Fibroblast of pulmonary artery (primary cell): ENCODE measurements around the gene RPTOR.
A peak's percentile ranks its signal among the peaks of the same experiment; 100 is the strongest.

Experiments used
- DNase-seq: peaks from one replicate; pipeline ENCODE4 v3.0.0-alpha.2; 2010; ENCODE audit warnings: low read depth
- H3K4me3 ChIP-seq: replicated peaks from 2 replicates; pipeline ENCODE4 v1.5.1; 2011; ENCODE audit warnings: low read depth, mild to moderate bottlenecking, control low read depth, low read length, moderate library complexity
- CTCF ChIP-seq: IDR thresholded peaks from 2 replicates; pipeline ENCODE4 v1.5.1; 2011; ENCODE audit warnings: mild to moderate bottlenecking, control low read depth, low read length, inconsistent platforms; ENCODE audit errors: missing control alignments

Gene RPTOR

DNA sequence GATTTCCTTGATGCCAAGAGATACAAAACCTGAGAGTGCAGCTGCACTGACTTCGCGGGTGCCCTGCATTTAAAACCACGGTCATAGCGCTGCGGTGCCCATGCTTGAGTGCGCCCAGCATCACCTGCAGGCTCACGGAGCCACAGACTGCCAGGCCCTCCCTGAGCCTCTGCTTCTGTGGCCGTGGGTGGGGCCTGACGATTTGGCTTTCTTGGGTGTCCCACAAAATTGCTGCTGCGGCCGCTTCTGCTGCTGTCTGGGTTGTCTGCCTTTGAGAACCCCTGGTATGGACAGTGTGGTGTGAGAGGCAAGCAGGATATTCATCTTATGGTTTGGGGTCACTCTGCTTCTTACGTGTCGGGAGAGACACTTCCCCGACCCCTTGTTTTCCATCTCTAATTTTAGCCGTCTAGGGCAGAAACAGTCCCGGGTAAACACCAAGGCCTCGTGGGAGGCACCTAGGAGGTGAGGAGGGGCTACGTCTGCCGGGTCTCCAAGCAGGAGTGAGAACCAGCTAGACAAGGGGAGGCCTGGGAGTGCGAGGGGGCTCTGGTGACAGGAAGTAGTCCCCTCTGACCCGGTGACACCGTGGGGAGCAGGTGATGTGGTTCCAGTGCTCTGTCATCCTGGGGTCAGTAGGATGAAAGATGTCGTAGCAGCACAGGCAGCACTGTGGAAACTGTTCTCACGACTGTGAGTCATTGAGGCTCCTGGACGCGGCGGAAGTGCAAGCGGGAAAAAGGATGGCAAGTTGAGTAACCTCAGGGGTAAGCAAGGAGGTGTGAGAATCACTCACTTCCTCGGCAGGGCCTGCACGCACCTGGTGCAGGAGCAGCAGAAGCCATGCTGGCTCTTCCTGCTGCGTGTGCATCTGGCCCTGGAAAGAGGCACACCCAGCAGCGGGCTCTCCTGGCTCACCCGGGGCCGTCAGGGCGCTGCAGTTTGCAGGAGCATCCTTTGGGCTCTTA lies 176.3 kb downstream of the RPTOR start:
- no peak overlapping the region for H3K4me3 ChIP-seq
- DNase-seq, result peak; percentile 62
- TF ChIP-seq CTCF, result no peak

DNA sequence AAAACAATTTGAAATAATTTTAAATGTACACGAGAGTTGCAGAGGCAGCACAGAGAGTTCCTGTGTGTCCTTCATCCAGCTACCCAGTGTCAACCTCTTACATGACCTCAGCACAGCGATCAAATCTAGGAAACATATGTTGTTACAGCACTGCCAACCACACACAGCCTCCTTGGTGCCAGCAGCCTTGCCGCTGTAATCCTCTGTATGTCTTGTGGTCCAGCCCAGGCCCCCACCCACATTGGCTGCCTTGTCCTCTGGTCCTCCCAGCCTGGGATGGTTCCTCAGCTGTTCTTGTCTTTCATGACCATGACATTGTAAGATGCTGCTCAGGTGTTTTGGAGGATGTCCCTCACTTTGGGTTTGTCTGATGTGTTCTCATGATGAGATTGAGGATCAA lies 178.0 kb downstream of the RPTOR start:
- no peak overlapping the region for H3K4me3 ChIP-seq
- TF ChIP-seq CTCF, result no peak
- no peak for DNase-seq

DNA sequence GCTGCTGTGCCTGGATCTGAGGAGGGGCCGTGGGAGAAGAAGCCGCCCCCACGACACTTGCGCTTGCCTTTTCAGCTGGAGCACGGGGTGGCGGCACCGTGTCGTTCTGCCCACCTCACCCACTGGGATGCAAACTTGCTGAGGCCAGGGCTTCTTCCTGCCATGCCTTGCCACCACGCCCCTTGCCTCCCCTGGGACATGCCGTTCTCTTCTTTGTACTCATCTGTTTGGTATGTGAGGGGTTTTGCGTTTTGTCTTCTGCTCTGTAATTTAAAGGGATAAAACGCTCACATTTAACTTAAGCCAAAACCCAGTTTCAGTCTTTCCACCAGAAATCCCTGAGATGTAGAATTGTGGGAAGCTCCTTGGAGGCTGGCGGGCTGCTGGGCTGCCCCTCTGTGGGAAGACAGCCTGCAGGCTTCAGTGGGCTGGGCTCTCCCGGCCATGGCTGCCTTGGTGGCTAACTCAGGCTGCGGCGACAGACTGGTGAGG lies 180.2 kb downstream of the RPTOR start:
- no peak for TF ChIP-seq CTCF
- H3K4me3 ChIP-seq, result no peak overlapping the region
- peak; percentile 77 for DNase-seq

DNA sequence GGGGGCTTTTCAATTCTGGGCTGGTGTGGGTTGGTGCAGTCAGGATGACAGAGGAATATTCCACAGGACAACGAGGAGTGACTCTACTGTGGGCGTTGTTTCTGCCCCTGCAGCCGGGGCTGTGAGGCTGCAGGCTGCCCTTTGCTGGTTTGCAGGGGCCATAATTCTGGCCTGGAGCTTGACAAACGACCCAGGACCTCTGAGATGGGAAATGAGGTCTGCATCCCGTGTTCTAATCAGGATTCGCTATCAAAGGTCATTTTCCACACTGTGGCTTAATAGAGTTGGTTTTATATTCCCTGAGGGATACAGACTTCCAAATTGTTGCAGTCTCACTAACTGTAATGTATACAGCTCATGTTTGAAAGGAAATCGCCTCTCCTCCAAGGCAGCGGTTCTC lies 180.9 kb downstream of the RPTOR start:
- H3K4me3 ChIP-seq, result no peak overlapping the region
- TF ChIP-seq CTCF, result no peak
- no peak for DNase-seq

DNA sequence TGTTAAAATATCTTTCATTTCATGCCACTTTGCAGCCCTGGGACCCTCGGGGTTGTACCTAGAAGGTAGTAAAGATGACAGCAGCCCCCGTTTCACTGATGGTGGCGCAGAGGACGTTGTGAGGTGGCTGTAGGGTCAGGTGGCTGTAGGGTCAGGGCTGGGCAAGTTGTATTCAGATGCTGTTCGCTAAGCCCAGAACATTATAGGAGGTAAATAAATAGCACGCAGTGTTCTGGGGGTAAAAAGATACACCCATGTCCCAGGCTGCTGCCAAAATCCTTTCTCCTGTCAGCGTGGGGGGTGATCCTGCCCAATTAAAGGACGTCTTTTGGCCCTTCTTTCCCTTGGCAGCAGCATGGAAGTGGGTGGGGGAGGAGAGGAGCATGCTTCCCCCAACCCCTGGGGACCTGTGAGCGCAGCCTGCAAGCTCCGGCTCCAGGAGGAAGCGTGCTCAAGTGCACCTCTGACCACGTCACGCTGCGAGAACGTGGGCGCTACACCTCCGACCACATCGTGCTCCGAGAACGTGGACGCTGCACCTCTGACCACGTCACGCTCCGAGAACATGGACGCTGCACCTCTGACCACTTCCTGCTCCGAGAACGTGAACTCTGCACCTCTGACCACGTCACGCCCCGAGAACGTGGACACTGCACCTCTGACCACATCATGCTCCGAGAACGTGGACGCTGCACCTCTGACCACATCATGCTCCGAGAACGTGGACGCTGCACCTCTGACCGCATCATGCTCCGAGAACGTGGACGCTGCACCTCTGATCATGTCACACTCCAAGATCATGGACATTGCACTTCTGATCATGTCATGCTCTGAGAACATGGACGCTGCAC lies 182.1 kb downstream of the RPTOR start:
- no peak for TF ChIP-seq CTCF
- H3K4me3 ChIP-seq, result no peak overlapping the region
- no peak for DNase-seq

DNA sequence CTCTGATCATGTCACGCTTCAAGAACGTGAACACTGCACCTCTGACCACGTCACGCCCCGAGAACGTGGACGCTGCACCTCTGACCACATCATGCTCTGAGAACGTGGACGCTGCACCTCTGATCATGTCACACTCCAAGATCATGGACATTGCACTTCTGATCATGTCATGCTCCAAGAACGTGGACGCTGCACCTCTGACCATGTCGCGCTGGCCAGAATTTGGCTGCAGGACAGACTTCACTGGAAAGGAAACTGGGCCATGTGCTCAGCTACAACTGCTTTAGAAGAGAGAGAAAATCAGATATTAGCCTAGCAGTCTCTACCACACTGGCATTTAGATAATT lies 182.7 kb downstream of the RPTOR start:
- DNase-seq, result no peak
- TF ChIP-seq CTCF, result no peak
- H3K4me3 ChIP-seq, result no peak overlapping the region
